GM12878 (cell line): ENCODE measurements around the gene BCORL1. TPM values are rescaled to one million over a fixed set of nuclear protein-coding genes. Genes with fewer than 3 reads are reported as not detected.

Experiments used
- ATAC-seq: fragments of 200-7000 bp; cut with Tn5 transposase; 3 replicates; pipeline ENCODE4 v1.9.1; 2020; ENCODE audit warnings: mild to moderate bottlenecking, moderate library complexity
- BruUV-seq: library from RNA; stranded (reverse); fragments of 400-500 nt; replicated peaks from 2 replicates; lab custom pipeline; 2021; lab: Mats Ljungman, UMichigan
- CTCF ChIA-PET: fragments of 300-600 bp; sonication (Branson Sonifier 250); formaldehyde crosslinking; extraction: SDS; loops from one replicate; lab custom pipeline; 2021; ENCODE audit warnings: inconsistent platforms; lab: Yijun Ruan, JAX
- POLR2A ChIA-PET: fragments of 350-600 bp; formaldehyde crosslinking; extraction: SDS; loops from one replicate; lab custom pipeline; 2021; ENCODE audit warnings: inconsistent platforms; lab: Charles Lee
- RAD21 ChIA-PET: fragments of 300-600 bp; sonication (Branson Sonifier 250); formaldehyde crosslinking; loops from one replicate; lab custom pipeline; 2023; ENCODE audit warnings: antibody characterized with exemption; ENCODE audit not compliant: unreplicated experiment; lab: Charles Lee
- SMC1A ChIA-PET: fragments of 300-600 bp; sonication (Branson Sonifier 250); formaldehyde crosslinking; loops from one replicate; lab custom pipeline; 2023; ENCODE audit not compliant: unreplicated experiment, uncharacterized antibody; lab: Charles Lee
- DNase-seq: peaks from one replicate; pipeline ENCODE4 v3.0.0-alpha.2; 2011; ENCODE audit warnings: low read depth, low spot score
- FAIRE-seq: peaks from 3 replicates; lab custom pipeline; 2011; peaks lifted over from hg19 to GRCh38; lab: Jason Lieb, UNC
- H2AFZ ChIP-seq: 2 replicates; pipeline ENCODE4 v1.6.0; 2011; ENCODE audit warnings: low read depth, low read length, control low read depth; ENCODE audit not compliant: control insufficient read depth
- H3K27ac ChIP-seq: 2 replicates; pipeline ENCODE4 v1.5.1; 2011; ENCODE audit warnings: control low read depth; ENCODE audit not compliant: control insufficient read depth, insufficient read depth
- H3K27me3 ChIP-seq, 2 experiments: replicated peaks in 1 of 2; 2 replicates each; pipeline versions ENCODE4 v1.6.0 to v1.6.1; 2011; ENCODE audit warnings: low read length in 1 of 2; ENCODE audit not compliant: control insufficient read depth in 2 of 2, insufficient read depth in 2 of 2
- H3K36me3 ChIP-seq, 2 experiments: 2 replicates each; pipeline ENCODE4 v1.5.1; 2011; ENCODE audit warnings: low read length in 1 of 2; ENCODE audit not compliant: control insufficient read depth in 2 of 2, insufficient read depth in 2 of 2
- H3K4me1 ChIP-seq: 2 replicates; pipeline ENCODE4 v1.6.1; 2011; ENCODE audit warnings: mild to moderate bottlenecking, low read length, moderate library complexity, mixed read lengths; ENCODE audit not compliant: control insufficient read depth, insufficient read depth
- H3K4me2 ChIP-seq: 2 replicates; pipeline ENCODE4 v1.6.0; 2011; ENCODE audit warnings: control low read depth; ENCODE audit not compliant: control insufficient read depth, insufficient read depth
- H3K4me3 ChIP-seq: fragments of 200-600 bp; sonication (generic); 2 replicates; pipeline ENCODE4 v1.5.1; 2016
- H3K79me2 ChIP-seq: 2 replicates; pipeline ENCODE4 v1.6.0; 2011; ENCODE audit warnings: low read length; ENCODE audit not compliant: control insufficient read depth, insufficient read depth
- H3K9ac ChIP-seq: 2 replicates; pipeline ENCODE4 v1.8.0; 2011; ENCODE audit warnings: low read length, control low read depth, mixed read lengths; ENCODE audit not compliant: control insufficient read depth, insufficient read depth
- H3K9me3 ChIP-seq: replicated peaks from 3 replicates; pipeline ENCODE4 v1.5.1; 2011; ENCODE audit warnings: mild to moderate bottlenecking, low read length; ENCODE audit not compliant: control insufficient read depth, insufficient read depth
- H4K20me1 ChIP-seq: 2 replicates; pipeline ENCODE4 v1.6.0; 2011; ENCODE audit not compliant: control insufficient read depth, insufficient read depth
- BCL3 ChIP-seq: IDR thresholded peaks from 2 replicates; pipeline ENCODE4 v1.6.1; 2011; ENCODE audit warnings: borderline replicate concordance, low read depth, mild to moderate bottlenecking, moderate library complexity, low read length; ENCODE audit not compliant: insufficient read depth, poor library complexity, severe bottlenecking
- BCLAF1 ChIP-seq: fragments of 450-650 bp; IDR thresholded peaks from 2 replicates; pipeline ENCODE4 v1.6.1; 2017; ENCODE audit warnings: antibody characterized with exemption, mild to moderate bottlenecking, moderate library complexity
- GABPA ChIP-seq: IDR thresholded peaks from 2 replicates; pipeline ENCODE4 v1.6.1; 2014; ENCODE audit warnings: antibody characterized with exemption, low read depth, mild to moderate bottlenecking, inconsistent platforms
- IKZF2 ChIP-seq, 2 experiments: fragments of 450-650 bp; IDR thresholded peaks; 2 replicates each; pipeline ENCODE4 v1.6.1; 2017; ENCODE audit warnings: mild to moderate bottlenecking in 2 of 2, moderate library complexity in 2 of 2
- RAD21 ChIP-seq: IDR thresholded peaks from 2 replicates; pipeline ENCODE4 v1.6.1; 2011; ENCODE audit warnings: mild to moderate bottlenecking, low read depth, low read length, moderate library complexity; ENCODE audit not compliant: insufficient read depth
- RBBP5 ChIP-seq: fragments of 200-600 bp; sonication (generic); conservative IDR thresholded peaks from 2 replicates; pipeline ENCODE4 v1.6.1; 2016
- SREBF1 ChIP-seq: IDR thresholded peaks from 2 replicates; pipeline ENCODE4 v1.6.1; 2012; ENCODE audit warnings: mild to moderate bottlenecking, low read length
- SUPT20H ChIP-seq: IDR thresholded peaks from 2 replicates; pipeline ENCODE4 v1.6.1; 2011; ENCODE audit warnings: low read depth, mild to moderate bottlenecking, low read length, moderate library complexity, borderline replicate concordance; ENCODE audit not compliant: control insufficient read depth
- SUZ12 ChIP-seq: fragments of 200-600 bp; sonication (generic); IDR thresholded peaks from one replicate; pipeline ENCODE4 v1.6.1; 2018; ENCODE audit warnings: antibody characterized with exemption, mild to moderate bottlenecking; ENCODE audit not compliant: unreplicated experiment
- ZBED1 ChIP-seq: IDR thresholded peaks from 2 replicates; pipeline ENCODE4 v1.6.1; 2016; ENCODE audit warnings: borderline replicate concordance
- WGBS: methylation state at CpG from one replicate; pipeline ENCODE4 v1.1.6; 2016; ENCODE audit warnings: low lambda C conversion rate; ENCODE audit not compliant: insufficient replicate concordance, insufficient coverage; ENCODE audit errors: missing lambda C conversion rate; 5-methylcytosine and 5-hydroxymethylcytosine counted together
- in situ Hi-C: fragments of 300-500 bp; cut with MboI; formaldehyde crosslinking; loops from 9 replicates; pipeline ENCODE4 v1.14.3; 2018; ENCODE audit warnings: mixed read lengths
- intact Hi-C: fragments of 100-400 bp; cut with micrococcal nuclease; formaldehyde crosslinking; loops from one replicate; pipeline ENCODE4 v1.14.2; 2022; ENCODE audit not compliant: unreplicated experiment
- polyA plus RNA-seq, 11 experiments: library from polyadenylated mRNA; depleted of rRNA in 4 of 11; unstranded in 6 of 11; stranded (reverse) in 5 of 11; fragments of >200 nt; fragmentation: Nextera tagmentation in 4 of 11; fragmentation: Illumina TruSeq in 1 of 11; extraction: Ambion mirVana in 4 of 11; extraction: Trizol in 1 of 11; gene quantifications; 1 replicate in 1 of 11; 2 replicates in 10 of 11; pipeline versions ENCODE4 v1.2.1 to v1.2.3, GENCODE V29; 2011 to 2016; ENCODE audit warnings: inconsistent platforms in 2 of 11, missing spikeins in 2 of 11, low read depth in 1 of 11
- total RNA-seq, 4 experiments: library from RNA; depleted of rRNA in 3 of 4; stranded (reverse); fragments of >200 nt in 3 of 4; fragmentation: Illumina TruSeq in 1 of 4; extraction: Trizol in 1 of 4; gene quantifications; 2 replicates each; pipeline versions ENCODE4 v1.2.1 to v1.2.3, GENCODE V29; 2013 to 2021
- TF ChIP-seq, protein P1 (sequence below): IDR thresholded peaks from 2 replicates; pipeline ENCODE4 v1.6.1; 2012; ENCODE audit warnings: mild to moderate bottlenecking, low read depth, low read length
- TF ChIP-seq, protein P2 (sequence below), 3 experiments: IDR thresholded peaks in 2 of 3; conservative IDR thresholded peaks in 1 of 3; 2 replicates each; pipeline ENCODE4 v1.5.1; 2011; ENCODE audit warnings: low read depth in 3 of 3, low read length in 3 of 3, mild to moderate bottlenecking in 3 of 3, control low read depth in 2 of 3, moderate library complexity in 2 of 3, inconsistent platforms in 1 of 3, mixed read lengths in 1 of 3; ENCODE audit not compliant: control insufficient read depth in 2 of 3, insufficient read depth in 1 of 3; ENCODE audit errors: extremely low read depth in 1 of 3

BCORL1 gene
- total and polyA plus RNA-seq, 10 of the 15 experiments (the other 5 are each of a cell fraction or from before 2014, with no cell fraction given): 0.16 to 7.2 (median 0.94) TPM

- TF ChIP-seq, protein P1, sequence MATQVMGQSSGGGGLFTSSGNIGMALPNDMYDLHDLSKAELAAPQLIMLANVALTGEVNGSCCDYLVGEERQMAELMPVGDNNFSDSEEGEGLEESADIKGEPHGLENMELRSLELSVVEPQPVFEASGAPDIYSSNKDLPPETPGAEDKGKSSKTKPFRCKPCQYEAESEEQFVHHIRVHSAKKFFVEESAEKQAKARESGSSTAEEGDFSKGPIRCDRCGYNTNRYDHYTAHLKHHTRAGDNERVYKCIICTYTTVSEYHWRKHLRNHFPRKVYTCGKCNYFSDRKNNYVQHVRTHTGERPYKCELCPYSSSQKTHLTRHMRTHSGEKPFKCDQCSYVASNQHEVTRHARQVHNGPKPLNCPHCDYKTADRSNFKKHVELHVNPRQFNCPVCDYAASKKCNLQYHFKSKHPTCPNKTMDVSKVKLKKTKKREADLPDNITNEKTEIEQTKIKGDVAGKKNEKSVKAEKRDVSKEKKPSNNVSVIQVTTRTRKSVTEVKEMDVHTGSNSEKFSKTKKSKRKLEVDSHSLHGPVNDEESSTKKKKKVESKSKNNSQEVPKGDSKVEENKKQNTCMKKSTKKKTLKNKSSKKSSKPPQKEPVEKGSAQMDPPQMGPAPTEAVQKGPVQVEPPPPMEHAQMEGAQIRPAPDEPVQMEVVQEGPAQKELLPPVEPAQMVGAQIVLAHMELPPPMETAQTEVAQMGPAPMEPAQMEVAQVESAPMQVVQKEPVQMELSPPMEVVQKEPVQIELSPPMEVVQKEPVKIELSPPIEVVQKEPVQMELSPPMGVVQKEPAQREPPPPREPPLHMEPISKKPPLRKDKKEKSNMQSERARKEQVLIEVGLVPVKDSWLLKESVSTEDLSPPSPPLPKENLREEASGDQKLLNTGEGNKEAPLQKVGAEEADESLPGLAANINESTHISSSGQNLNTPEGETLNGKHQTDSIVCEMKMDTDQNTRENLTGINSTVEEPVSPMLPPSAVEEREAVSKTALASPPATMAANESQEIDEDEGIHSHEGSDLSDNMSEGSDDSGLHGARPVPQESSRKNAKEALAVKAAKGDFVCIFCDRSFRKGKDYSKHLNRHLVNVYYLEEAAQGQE: no peak
- TF ChIP-seq RBBP5 (no peak), IKZF2 (IDR thresholded peaks at IDR 0.05) (no peak), RAD21 (no peak), ZBED1 (no peak)
- TF ChIP-seq, protein P2, sequence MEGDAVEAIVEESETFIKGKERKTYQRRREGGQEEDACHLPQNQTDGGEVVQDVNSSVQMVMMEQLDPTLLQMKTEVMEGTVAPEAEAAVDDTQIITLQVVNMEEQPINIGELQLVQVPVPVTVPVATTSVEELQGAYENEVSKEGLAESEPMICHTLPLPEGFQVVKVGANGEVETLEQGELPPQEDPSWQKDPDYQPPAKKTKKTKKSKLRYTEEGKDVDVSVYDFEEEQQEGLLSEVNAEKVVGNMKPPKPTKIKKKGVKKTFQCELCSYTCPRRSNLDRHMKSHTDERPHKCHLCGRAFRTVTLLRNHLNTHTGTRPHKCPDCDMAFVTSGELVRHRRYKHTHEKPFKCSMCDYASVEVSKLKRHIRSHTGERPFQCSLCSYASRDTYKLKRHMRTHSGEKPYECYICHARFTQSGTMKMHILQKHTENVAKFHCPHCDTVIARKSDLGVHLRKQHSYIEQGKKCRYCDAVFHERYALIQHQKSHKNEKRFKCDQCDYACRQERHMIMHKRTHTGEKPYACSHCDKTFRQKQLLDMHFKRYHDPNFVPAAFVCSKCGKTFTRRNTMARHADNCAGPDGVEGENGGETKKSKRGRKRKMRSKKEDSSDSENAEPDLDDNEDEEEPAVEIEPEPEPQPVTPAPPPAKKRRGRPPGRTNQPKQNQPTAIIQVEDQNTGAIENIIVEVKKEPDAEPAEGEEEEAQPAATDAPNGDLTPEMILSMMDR (IDR thresholded peaks at IDR 0.05 in 2 of 3, conservative IDR thresholded peaks at IDR 0.05 in 1 of 3; ENCODE audit: control insufficient read depth in 2 of 3, extremely low read depth in 1 of 3, insufficient read depth in 1 of 3, low read depth in 3 of 3, low read length in 3 of 3): no peak
These were observed 26.8 kb upstream of the BCORL1 start (continued) for GRCh38 chrX:129955682-129956081.

DNA sequence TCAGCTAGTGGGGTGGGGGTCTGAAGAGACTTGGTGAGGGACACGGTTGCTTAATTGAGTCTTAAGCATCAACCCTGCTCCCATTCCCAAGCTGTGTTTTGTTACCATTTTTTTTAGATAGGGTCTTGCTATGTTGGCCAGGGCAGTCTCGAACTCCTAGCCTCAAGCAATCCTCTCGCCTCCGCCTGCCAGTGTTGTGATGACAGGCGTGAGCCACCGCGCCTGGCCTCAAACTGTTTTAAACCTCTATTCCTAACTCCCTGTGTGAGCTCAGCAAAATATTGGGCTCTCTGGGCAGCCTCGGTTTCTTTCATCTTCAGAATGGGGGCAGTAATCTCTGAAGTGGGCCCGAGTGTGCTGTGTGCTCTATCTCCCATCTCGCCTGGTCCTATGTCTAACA is 26.3 kb upstream of the BCORL1 start:
- SMC1A ChIA-PET: no interaction called here
- Histone ChIP-seq H3K36me3 (no peaks in the 10 kb centered on the region), H4K20me1 (no peaks in the 10 kb centered on the region), H3K27ac (no peak overlapping the region), H2AFZ (no peak overlapping the region), H3K9me3 (no peaks in the 10 kb centered on the region), H3K4me3 (no peak overlapping the region), H3K4me2 (no peak overlapping the region), H3K79me2 (no peaks in the 10 kb centered on the region), H3K27me3 (no peaks in the 10 kb centered on the region; a peak in 1 of 4 replicates), H3K9ac (no peak overlapping the region), H3K4me1 (peaks cover 7% of the 10 kb centered on the region)
- DNase-seq: no peak
- ATAC-seq: no peak
- CTCF ChIA-PET: interaction anchor here (0.6 kb wide), 1 partner anchor 8 kb away, joined by 3 read pairs; no protein-coding TSS in a partner anchor
- WGBS: 71% methylated on average over 10 of the region's 10 CpGs
- POLR2A ChIA-PET: interaction anchor here (0.5 kb wide), 1 partner anchor 288 kb away, joined by 6 read pairs; no protein-coding TSS in a partner anchor
- intact Hi-C loops (no loop called here), in situ Hi-C loops (no loop called here)
- RAD21 ChIA-PET: interaction anchor here (0.6 kb wide), 1 partner anchor 37 kb away, joined by 3 read pairs; no protein-coding TSS in a partner anchor
- no peak for FAIRE-seq
- no TSS peak for BruUV-seq
- TF ChIP-seq GABPA: no peak
- TF ChIP-seq SUZ12: no peak
- no peak for TF ChIP-seq BCLAF1
- TF ChIP-seq SREBF1: no peak
- TF ChIP-seq BCL3: no peak
- no peak for TF ChIP-seq SUPT20H
- no peak for TF ChIP-seq RBBP5
